ENCODE data around the gene MFAP3L.

Gene MFAP3L

GRCh38 chr4:170025523-170026252 lies 507 bp downstream of the MFAP3L start:
- no peak for DNase-seq (ENCODE audit: extremely low read depth in 1 of 2, low read depth in 1 of 2)

DNA sequence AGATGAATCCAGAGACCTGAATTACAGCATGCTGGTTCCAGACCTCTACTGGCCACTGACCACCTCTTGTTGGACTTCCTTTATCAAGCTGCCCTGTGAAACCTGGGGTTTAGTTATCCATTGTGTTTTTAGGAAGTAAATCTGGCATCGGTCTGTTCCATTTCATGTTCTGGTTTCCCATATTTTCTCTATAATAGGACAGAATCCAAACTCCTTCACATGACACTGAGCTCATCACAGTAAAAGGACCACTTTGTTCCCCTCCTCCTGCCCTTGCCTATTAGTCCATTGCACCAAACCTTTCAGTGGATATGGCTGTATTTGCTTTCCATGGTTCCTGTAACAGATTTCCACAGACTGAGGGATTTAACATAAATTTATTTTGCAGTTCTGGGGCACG lies 4.0 kb downstream of the MFAP3L start:
- no peak for DNase-seq (ENCODE audit: extremely low read depth in 1 of 2, low read depth in 1 of 2)

- no peak for DNase-seq (ENCODE audit: extremely low read depth in 1 of 2, low read depth in 1 of 2)
Measured at GRCh38 chr4:170017252-170017651, 8.9 kb downstream of the MFAP3L start.

DNA sequence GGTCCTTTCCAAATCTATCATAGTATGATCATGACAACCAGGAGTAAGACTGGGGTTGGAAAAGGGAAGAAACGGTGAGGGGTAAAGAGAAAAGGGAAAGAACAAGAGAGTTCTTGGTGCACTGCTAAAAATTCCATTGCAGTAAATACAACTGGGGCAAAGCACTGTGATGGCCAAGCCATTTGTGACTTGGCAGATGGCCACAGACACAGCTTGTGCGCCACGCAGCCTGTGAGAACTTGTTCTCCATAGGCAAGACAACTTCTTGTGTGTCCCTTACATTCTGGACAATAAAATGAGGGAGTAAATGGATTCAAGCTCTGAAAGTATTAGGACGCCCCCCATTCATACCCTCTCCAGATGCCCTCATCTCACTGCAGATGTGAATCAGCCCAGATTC lies 10.9 kb downstream of the MFAP3L start:
- no peak for DNase-seq (ENCODE audit: extremely low read depth in 1 of 2, low read depth in 1 of 2)

GRCh38 chr4:170014359-170015011 lies 11.7 kb downstream of the MFAP3L start:
- no peak for DNase-seq (ENCODE audit: extremely low read depth in 1 of 2, low read depth in 1 of 2)

DNA sequence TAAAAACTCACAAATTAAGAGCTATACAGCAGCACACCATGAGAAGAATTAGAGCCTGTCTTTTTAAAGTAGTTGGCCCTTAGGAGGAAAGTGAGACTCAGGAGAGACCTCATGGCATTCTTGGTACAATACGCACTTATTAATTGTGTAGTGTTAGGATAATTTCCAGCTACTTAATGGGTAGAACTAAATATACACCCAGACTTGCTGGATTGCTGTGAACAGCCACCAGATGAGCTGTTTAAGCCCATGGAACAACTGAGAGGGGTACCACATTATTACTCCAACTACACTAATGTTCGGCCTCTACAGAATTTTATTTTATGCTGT lies 13.6 kb downstream of the MFAP3L start:
- no peak for DNase-seq (ENCODE audit: extremely low read depth in 1 of 2, low read depth in 1 of 2)

- no peak for DNase-seq (ENCODE audit: extremely low read depth in 1 of 2, low read depth in 1 of 2)
Measured at GRCh38 chr4:170011921-170012628, 14.1 kb downstream of the MFAP3L start.

- no peak for DNase-seq (ENCODE audit: extremely low read depth in 1 of 2, low read depth in 1 of 2)
Measured at GRCh38 chr4:170009291-170009690, 16.9 kb downstream of the MFAP3L start.

GRCh38 chr4:170008801-170009200 lies 17.4 kb downstream of the MFAP3L start:
- DNase-seq (ENCODE audit: extremely low read depth in 1 of 2, low read depth in 1 of 2), result no peak

DNA sequence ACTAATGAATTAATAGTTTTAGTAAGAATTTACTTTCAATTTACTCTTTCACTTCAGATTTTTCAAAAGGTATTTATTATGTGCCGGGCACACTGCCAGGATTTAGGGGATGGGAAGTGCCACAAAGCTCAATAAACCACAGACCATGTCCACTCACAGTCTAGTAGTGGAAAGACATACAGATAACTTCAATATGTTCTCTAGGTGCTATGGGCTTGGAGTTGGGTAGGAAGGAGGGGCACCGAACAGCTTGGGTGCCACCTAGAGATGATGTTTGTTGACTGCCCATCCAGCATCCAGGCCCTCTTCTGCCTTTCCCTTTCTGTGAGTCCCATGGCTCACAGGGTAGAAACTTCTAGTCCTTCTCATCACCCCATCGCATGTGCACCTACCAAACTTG lies 17.8 kb downstream of the MFAP3L start:
- DNase-seq (ENCODE audit: extremely low read depth in 1 of 2, low read depth in 1 of 2), result no peak

DNA sequence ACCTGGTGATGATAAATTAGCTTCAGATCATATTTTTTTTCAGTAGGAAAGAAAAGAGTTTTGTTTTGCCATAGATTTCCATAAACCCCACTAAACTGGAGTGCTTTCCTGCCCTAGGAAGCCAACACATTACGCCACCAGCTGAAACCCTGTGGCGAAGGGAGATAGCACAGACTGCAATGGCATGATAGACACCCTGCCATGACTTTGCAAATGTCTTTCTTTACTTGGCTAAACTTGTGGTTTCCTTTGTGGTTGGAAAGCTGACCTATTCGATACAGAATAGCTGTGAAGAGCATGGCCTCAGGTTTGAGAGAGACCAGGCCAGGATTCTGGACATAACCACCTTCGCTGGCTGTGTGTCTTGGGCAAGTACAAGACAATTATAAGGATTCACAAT lies 19.1 kb downstream of the MFAP3L start:
- DNase-seq (ENCODE audit: extremely low read depth in 1 of 2, low read depth in 1 of 2), result no peak

DNA sequence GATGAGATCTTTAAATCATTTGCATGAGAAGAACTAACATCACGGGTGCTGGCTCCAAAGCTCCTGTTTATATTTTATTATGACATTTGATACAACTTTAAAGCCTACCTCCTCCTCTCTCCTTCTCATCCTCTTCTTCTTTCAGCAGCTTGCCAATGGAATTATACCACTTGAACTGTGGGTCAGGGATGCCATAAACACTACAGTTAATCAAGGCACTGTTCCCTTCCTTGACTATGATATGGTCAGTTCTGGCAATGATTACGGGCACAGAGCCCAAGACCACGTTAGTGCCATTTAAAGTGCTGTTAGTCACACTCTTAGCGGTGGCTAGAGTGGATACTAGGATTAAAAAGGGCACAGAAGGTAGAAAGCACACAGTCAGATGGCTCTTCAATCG lies 20.7 kb downstream of the MFAP3L start:
- no peak for DNase-seq (ENCODE audit: extremely low read depth in 1 of 2, low read depth in 1 of 2)

- DNase-seq (ENCODE audit: extremely low read depth in 1 of 2, low read depth in 1 of 2), result no peak
Measured at GRCh38 chr4:170004651-170005295, 21.4 kb downstream of the MFAP3L start.

DNA sequence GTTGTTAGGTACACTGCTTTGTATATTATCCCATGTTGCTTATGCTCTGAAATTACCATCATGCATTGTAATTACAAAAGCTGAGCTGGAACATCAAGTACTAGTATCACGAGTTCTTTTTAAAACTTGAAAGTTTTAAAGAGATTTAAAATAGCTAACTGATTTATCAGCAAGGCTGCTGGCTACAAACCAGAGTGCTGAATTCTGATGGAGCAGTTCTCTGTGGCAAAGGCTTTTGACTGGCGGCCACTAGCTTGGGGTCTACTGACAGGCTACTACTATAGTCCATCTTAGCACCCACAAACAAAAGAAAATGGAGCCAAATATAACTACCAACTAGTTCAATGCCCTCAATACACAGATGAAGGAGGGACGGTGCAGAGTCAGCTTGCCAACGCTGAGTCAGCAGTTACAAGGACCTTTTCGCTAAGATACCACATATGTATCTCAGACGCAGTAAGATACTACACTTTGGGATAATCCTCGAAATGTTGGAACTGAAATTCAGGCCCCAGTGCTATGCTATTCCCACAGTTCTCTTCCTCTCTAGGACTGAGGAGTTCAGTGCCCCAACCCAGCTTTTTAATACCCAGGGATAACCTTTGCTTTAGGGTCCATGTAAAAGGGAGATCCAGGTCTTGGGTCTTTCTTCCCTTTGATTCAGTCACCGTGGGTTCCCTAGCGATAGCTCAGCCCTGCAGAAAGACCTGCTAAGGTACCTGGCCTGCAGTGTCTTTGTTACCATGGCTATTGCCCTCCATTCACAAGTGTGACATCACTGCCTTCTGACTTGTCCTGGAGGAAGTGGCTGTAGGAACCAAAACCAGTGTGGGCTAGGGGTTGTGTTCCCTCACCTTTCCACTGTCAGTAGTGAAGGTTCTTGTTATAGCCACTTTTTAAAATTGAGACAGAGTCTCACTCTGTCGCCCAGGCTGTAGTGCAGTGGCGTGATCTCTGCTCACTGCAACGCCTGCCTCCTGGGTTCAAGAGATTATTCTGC lies 22.8 kb downstream of the MFAP3L start:
- DNase-seq (ENCODE audit: extremely low read depth in 1 of 2, low read depth in 1 of 2), result no peak

DNA sequence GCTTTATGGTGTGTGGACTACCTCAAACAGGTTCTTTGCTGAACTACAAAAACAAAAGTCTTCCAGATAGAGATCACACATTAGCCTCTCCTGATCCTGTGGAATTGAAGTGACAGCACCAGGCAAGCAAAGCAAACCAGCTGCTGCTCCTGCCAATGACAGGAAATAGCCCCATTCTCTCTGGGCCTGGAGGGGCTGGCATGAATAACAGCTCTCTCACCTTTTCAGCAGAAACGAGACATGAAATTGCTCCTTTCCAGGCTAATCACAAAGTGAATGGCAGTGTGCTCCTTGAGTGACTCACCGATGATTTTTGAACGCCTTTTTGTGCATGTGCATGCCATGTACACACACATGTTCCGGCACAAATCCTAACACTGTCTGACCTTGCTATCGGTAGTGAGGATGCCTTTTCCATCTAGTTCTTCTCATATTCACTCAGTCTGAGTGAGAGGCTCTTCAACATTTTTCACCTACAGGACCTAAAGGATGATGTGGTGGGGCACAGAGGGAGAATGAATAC lies 24.4 kb downstream of the MFAP3L start:
- no peak for DNase-seq (ENCODE audit: extremely low read depth in 1 of 2, low read depth in 1 of 2)

- DNase-seq (ENCODE audit: extremely low read depth in 1 of 2, low read depth in 1 of 2), result no peak
Measured at GRCh38 chr4:170001011-170001744, 25.0 kb downstream of the MFAP3L start.

- no peak for DNase-seq (ENCODE audit: extremely low read depth in 1 of 2, low read depth in 1 of 2)
Measured at GRCh38 chr4:169999923-170000322, 26.3 kb downstream of the MFAP3L start.

GRCh38 chr4:169998981-169999380 lies 27.2 kb downstream of the MFAP3L start:
- DNase-seq (ENCODE audit: extremely low read depth in 1 of 2, low read depth in 1 of 2), result no peak

DNA sequence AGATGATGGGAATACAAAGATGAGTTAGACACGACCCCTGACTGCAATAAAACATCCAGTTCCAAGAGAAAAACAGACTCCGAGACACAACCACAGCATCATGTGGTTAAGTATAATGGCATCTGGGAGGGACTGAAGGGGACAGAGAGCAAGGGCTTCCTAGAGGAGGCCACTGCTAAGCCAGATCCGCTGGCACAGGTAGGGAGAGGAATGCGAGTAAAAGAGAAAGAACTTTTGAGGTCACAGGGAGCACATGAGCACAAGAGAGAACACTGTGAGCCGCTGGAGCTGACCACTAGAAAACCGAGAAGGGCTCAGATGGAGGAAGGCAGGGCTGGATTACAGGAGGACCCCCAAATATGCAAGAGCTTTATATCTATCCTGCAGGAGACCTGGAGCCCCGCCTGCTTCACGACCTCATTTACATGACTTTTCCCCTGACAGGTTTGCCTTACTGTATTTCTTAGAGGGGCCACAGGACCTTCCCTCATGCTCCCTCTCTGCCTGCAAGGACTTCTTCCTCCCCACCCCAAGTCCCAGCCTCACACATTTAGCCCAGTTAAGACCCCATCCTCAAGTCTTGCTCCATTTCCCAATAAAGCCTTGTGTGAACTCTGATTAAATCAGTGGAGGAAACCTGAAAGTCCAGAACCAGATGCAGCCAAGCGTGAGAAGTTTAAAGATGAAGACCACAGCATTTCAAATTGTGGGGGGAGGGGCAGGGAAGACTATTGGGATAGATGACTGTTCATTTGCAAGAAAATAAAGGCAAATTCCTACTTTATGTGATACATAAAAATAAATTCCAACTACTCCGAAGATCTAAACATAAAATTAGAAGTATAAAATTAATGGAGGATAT lies 29.6 kb downstream of the MFAP3L start:
- no peak for DNase-seq (ENCODE audit: extremely low read depth in 1 of 2, low read depth in 1 of 2)

Data from stimulated activated CD8-positive, alpha-beta memory T cell treated with anti-CD3 and anti-CD28 coated beads, Interleukin-7, amount 100 ng/mL, for 48 hours (primary cell).